Neuronal stem cell (in vitro differentiated cells): Measurements from ENCODE around the gene ETNK1.
"Not testable (repeated sequence)": the region's sequence is repeated elsewhere in the genome, so short reads cannot be mapped to it uniquely, and the experiment has no call there.

Experiments used
- DNase-seq: peaks from one replicate; pipeline ENCODE4 v3.0.0-alpha.2; 2013; ENCODE audit warnings: low spot score
- H2AFZ ChIP-seq: one replicate; pipeline ENCODE4 v1.6.1; 2013; ENCODE audit warnings: mild to moderate bottlenecking, low read length, inconsistent platforms
- H2AK5ac ChIP-seq: 2 replicates; pipeline ENCODE4 v1.6.1; 2013; ENCODE audit warnings: low read depth, mild to moderate bottlenecking, inconsistent platforms, low read length, moderate library complexity, mixed read lengths
- H2BK120ac ChIP-seq: 2 replicates; pipeline ENCODE4 v1.6.1; 2013; ENCODE audit warnings: low read depth, mild to moderate bottlenecking, inconsistent platforms, low read length, moderate library complexity, mixed read lengths
- H2BK12ac ChIP-seq: one replicate; pipeline ENCODE4 v1.6.1; 2013; ENCODE audit warnings: low read length, inconsistent platforms
- H2BK15ac ChIP-seq: 2 replicates; pipeline ENCODE4 v1.6.1; 2013; ENCODE audit warnings: mild to moderate bottlenecking, low read length, inconsistent platforms, mixed read lengths
- H2BK5ac ChIP-seq: one replicate; pipeline ENCODE4 v1.6.1; 2013; ENCODE audit warnings: inconsistent platforms, mild to moderate bottlenecking, low read length, moderate library complexity
- H3K14ac ChIP-seq: one replicate; pipeline ENCODE4 v1.6.1; 2013; ENCODE audit warnings: low read length, inconsistent platforms
- H3K18ac ChIP-seq: 2 replicates; pipeline ENCODE4 v1.6.1; 2013; ENCODE audit warnings: low read length, inconsistent platforms
- H3K23ac ChIP-seq: 2 replicates; pipeline ENCODE4 v1.6.1; 2013; ENCODE audit warnings: low read depth, mild to moderate bottlenecking, mixed read lengths, low read length, inconsistent platforms; ENCODE audit not compliant: poor library complexity
- H3K27ac ChIP-seq: replicated peaks from 3 replicates; pipeline ENCODE4 v1.5.1; 2013; ENCODE audit warnings: low read length, inconsistent platforms
- H3K27me3 ChIP-seq, 3 experiments: 2 replicates each; pipeline ENCODE4 v1.6.1; 2013; ENCODE audit warnings: low read length in 3 of 3, mild to moderate bottlenecking in 2 of 3, inconsistent platforms in 1 of 3, low read depth in 1 of 3, mixed read lengths in 1 of 3, moderate library complexity in 1 of 3; ENCODE audit not compliant: control insufficient read depth in 3 of 3, insufficient read depth in 3 of 3
- H3K36me3 ChIP-seq, 2 donors: replicated peaks in 1 of 2; 2 replicates each; pipeline ENCODE4 v1.6.1; 2013; ENCODE audit warnings: low read length in 2 of 2; ENCODE audit not compliant: control insufficient read depth in 2 of 2, insufficient read depth in 2 of 2
- H3K4ac ChIP-seq: 2 replicates; pipeline ENCODE4 v1.6.1; 2013; ENCODE audit warnings: inconsistent platforms, mild to moderate bottlenecking, low read length, moderate library complexity
- H3K4me1 ChIP-seq, 2 donors: 1 replicate in 1 of 2; 2 replicates in 1 of 2; pipeline ENCODE4 v1.6.1; 2013; ENCODE audit warnings: low read length in 2 of 2, low read depth in 1 of 2; ENCODE audit not compliant: control insufficient read depth in 2 of 2, insufficient read depth in 1 of 2
- H3K4me2 ChIP-seq: one replicate; pipeline ENCODE4 v1.6.1; 2013; ENCODE audit warnings: mild to moderate bottlenecking, low read length, inconsistent platforms; ENCODE audit not compliant: insufficient read depth, poor library complexity, severe bottlenecking
- H3K4me3 ChIP-seq, 2 donors: 2 replicates each; pipeline ENCODE4 v1.5.1; 2013; ENCODE audit warnings: low read length in 2 of 2, mild to moderate bottlenecking in 2 of 2, inconsistent platforms in 1 of 2, moderate library complexity in 1 of 2
- H3K79me1 ChIP-seq: one replicate; pipeline ENCODE4 v1.6.1; 2013; ENCODE audit warnings: low read depth, mild to moderate bottlenecking, inconsistent platforms, low read length, moderate library complexity
- H3K9ac ChIP-seq: one replicate; pipeline ENCODE4 v1.6.1; 2013; ENCODE audit warnings: mild to moderate bottlenecking, low read depth, low read length, inconsistent platforms; ENCODE audit not compliant: poor library complexity
- H3K9me3 ChIP-seq, 2 donors: replicated peaks in 1 of 2; 2 replicates each; pipeline versions ENCODE3 to v1.6.1; 2013; ENCODE audit warnings: low read length in 2 of 2, mild to moderate bottlenecking in 2 of 2, inconsistent platforms in 1 of 2, low read depth in 1 of 2, mixed read lengths in 1 of 2, moderate library complexity in 1 of 2; ENCODE audit not compliant: control insufficient read depth in 2 of 2, insufficient read depth in 1 of 2
- H4K8ac ChIP-seq: one replicate; pipeline ENCODE4 v1.6.1; 2013; ENCODE audit warnings: low read depth, mild to moderate bottlenecking, inconsistent platforms, low read length, moderate library complexity
- H4K91ac ChIP-seq: one replicate; pipeline ENCODE4 v1.6.1; 2013; ENCODE audit warnings: low read length, low read depth, mild to moderate bottlenecking, inconsistent platforms; ENCODE audit not compliant: poor library complexity
- WGBS, 2 donors: extraction: QIAGEN DNeasy Blood & Tissue Kit; methylation state at CpG; one replicate each; pipeline ENCODE4 v1.1.7; 2013; ENCODE audit warnings: missing lambda C conversion rate in 2 of 2, mixed read lengths in 1 of 2; ENCODE audit not compliant: insufficient read length in 2 of 2, insufficient replicate concordance in 1 of 2; ENCODE audit errors: extremely low coverage in 2 of 2; 5-methylcytosine and 5-hydroxymethylcytosine counted together

The ETNK1 gene

GRCh38 chr12:22687361-22688076, 62.5 kb downstream of the ETNK1 start:
- H3K4me1 ChIP-seq, result no peaks in the 10 kb centered on the region
- H2BK12ac ChIP-seq, result no peak overlapping the region
- no peak overlapping the region for H3K27ac ChIP-seq
- H2AFZ ChIP-seq, result no peak overlapping the region
- no peaks in the 10 kb centered on the region for H3K79me1 ChIP-seq
- no peak overlapping the region for H4K91ac ChIP-seq
- H3K23ac ChIP-seq, result no peak overlapping the region
- H2BK5ac ChIP-seq, result no peak overlapping the region
- H3K4ac ChIP-seq, result no peak overlapping the region
- H3K18ac ChIP-seq, result no peak overlapping the region
- no peaks in the 10 kb centered on the region for H3K27me3 ChIP-seq
- no peak overlapping the region for H3K9ac ChIP-seq
- H3K36me3 ChIP-seq, result peaks cover 2 to 71% of the 10 kb centered on the region in 2 donors
- H3K9me3 ChIP-seq, result peaks cover 0 to under 1% of the 10 kb centered on the region in 2 donors
- no peak overlapping the region for H3K14ac ChIP-seq
- no peak overlapping the region for H4K8ac ChIP-seq
- H3K4me2 ChIP-seq, result no peak overlapping the region
- H2AK5ac ChIP-seq, result no peak overlapping the region
- WGBS, 2 donors, result no CpG with 5 or more reads among the region's 5 CpGs
- DNase-seq, result no peak
- H2BK15ac ChIP-seq, result no peak overlapping the region
- H2BK120ac ChIP-seq, result no peak overlapping the region
- H3K4me3 ChIP-seq, result no peak overlapping the region

GRCh38 chr12:22689876-22690275, 64.9 kb downstream of the ETNK1 start:
- no peak overlapping the region for H3K4me2 ChIP-seq
- H3K27ac ChIP-seq, result no peak overlapping the region
- no peak overlapping the region for H4K8ac ChIP-seq
- no peak overlapping the region for H3K18ac ChIP-seq
- no peaks in the 10 kb centered on the region for H3K27me3 ChIP-seq
- no peak overlapping the region for H3K4ac ChIP-seq
- H3K9me3 ChIP-seq, result peaks cover 7 to 11% of the 10 kb centered on the region in 2 donors
- H4K91ac ChIP-seq, result no peak overlapping the region
- no peak overlapping the region for H3K23ac ChIP-seq
- no CpG with 5 or more reads among the region's 2 CpGs for WGBS, 2 donors
- no peak overlapping the region for H2AK5ac ChIP-seq
- H3K4me3 ChIP-seq, result no peak overlapping the region
- H2BK5ac ChIP-seq, result no peak overlapping the region
- H3K4me1 ChIP-seq, result no peaks in the 10 kb centered on the region
- H2AFZ ChIP-seq, result no peak overlapping the region
- no peak overlapping the region for H3K9ac ChIP-seq
- no peak overlapping the region for H2BK12ac ChIP-seq
- H2BK15ac ChIP-seq, result no peak overlapping the region
- DNase-seq, result no peak
- no peak overlapping the region for H3K14ac ChIP-seq
- H3K36me3 ChIP-seq, result peaks cover 2 to 48% of the 10 kb centered on the region in 2 donors
- H3K79me1 ChIP-seq, result no peaks in the 10 kb centered on the region
- H2BK120ac ChIP-seq, result no peak overlapping the region

GRCh38 chr12:22691319-22691718, 66.3 kb downstream of the ETNK1 start:
- no peak overlapping the region for H3K14ac ChIP-seq
- no peak overlapping the region for H2AK5ac ChIP-seq
- H3K36me3 ChIP-seq, result peaks cover 2 to 34% of the 10 kb centered on the region in 2 donors
- H2BK15ac ChIP-seq, result no peak overlapping the region
- H4K8ac ChIP-seq, result no peak overlapping the region
- H2BK5ac ChIP-seq, result no peak overlapping the region
- no peak overlapping the region for H2BK120ac ChIP-seq
- peaks cover 7 to 11% of the 10 kb centered on the region in 2 donors for H3K9me3 ChIP-seq
- no CpG with 5 or more reads among the region's 2 CpGs for WGBS, 2 donors
- H3K4me2 ChIP-seq, result no peak overlapping the region
- no peak overlapping the region for H3K27ac ChIP-seq
- no peaks in the 10 kb centered on the region for H3K79me1 ChIP-seq
- H3K4me1 ChIP-seq, result no peaks in the 10 kb centered on the region
- no peak overlapping the region for H2BK12ac ChIP-seq
- H3K23ac ChIP-seq, result no peak overlapping the region
- H3K4ac ChIP-seq, result no peak overlapping the region
- H3K18ac ChIP-seq, result no peak overlapping the region
- no peak overlapping the region for H2AFZ ChIP-seq
- no peak for DNase-seq
- no peak overlapping the region for H3K9ac ChIP-seq
- no peaks in the 10 kb centered on the region for H3K27me3 ChIP-seq
- H3K4me3 ChIP-seq, result no peak overlapping the region
- no peak overlapping the region for H4K91ac ChIP-seq

GRCh38 chr12:22692467-22692866, 67.5 kb downstream of the ETNK1 start:
- H2BK5ac ChIP-seq, H3K9ac ChIP-seq, DNase-seq, H4K91ac ChIP-seq, H2AFZ ChIP-seq, H3K23ac ChIP-seq, H3K27ac ChIP-seq, H3K14ac ChIP-seq, H3K4me1 ChIP-seq, H3K4me3 ChIP-seq, H4K8ac ChIP-seq, H3K4me2 ChIP-seq, H3K79me1 ChIP-seq, H3K4ac ChIP-seq, H2BK120ac ChIP-seq, H3K18ac ChIP-seq, H3K27me3 ChIP-seq, H2BK12ac ChIP-seq, H2BK15ac ChIP-seq, H2AK5ac ChIP-seq: not testable (repeated sequence)
- Histone ChIP-seq H3K36me3 (peaks cover 2 to 23% of the 10 kb centered on the region in 2 donors), H3K9me3 (peaks cover 7 to 11% of the 10 kb centered on the region in 2 donors)
- WGBS, 2 donors, result no CpG with 5 or more reads among the region's 1 CpG
